B cell (primary cell): ENCODE measurements around the gene C4A. TPM values are rescaled to one million over a fixed set of nuclear protein-coding genes. Genes with fewer than 3 reads are reported as not detected.
"Not testable (repeated sequence)": the region's sequence is repeated elsewhere in the genome, so short reads cannot be mapped to it uniquely, and the experiment has no call there.

Experiments used
- ATAC-seq: fragments of 200-7000 bp; cut with Tn5 transposase; one replicate; pipeline ENCODE4 v1.10.0; 2021; ENCODE audit warnings: low read depth, mild to moderate bottlenecking, moderate number of reproducible peaks, moderate library complexity
- CTCF ChIA-PET: fragments of 350-600 bp; sonication (Branson Sonifier 250); formaldehyde crosslinking; loops from one replicate; lab custom pipeline; 2021; ENCODE audit warnings: antibody characterized with exemption, inconsistent platforms; lab: Charles Lee
- POLR2A ChIA-PET: fragments of 350-600 bp; sonication (Branson Sonifier 250); formaldehyde crosslinking; loops from one replicate; lab custom pipeline; 2021; ENCODE audit warnings: antibody characterized with exemption; lab: Charles Lee
- DNase-seq: peaks from one replicate; pipeline ENCODE4 v3.0.0; 2013
- H2AFZ ChIP-seq: 2 replicates; pipeline ENCODE4 v1.6.1; 2012; ENCODE audit warnings: mild to moderate bottlenecking, low read depth, low read length; ENCODE audit not compliant: insufficient read depth, poor library complexity, severe bottlenecking
- H3K27ac ChIP-seq, 2 donors: 1 replicate in 1 of 2; 2 replicates in 1 of 2; pipeline ENCODE4 v1.5.1; 2012 to 2013; ENCODE audit warnings: low read length in 2 of 2, mild to moderate bottlenecking in 2 of 2, moderate library complexity in 1 of 2
- H3K27me3 ChIP-seq, 4 experiments: fragments of 200-600 bp in 1 of 4; sonication (generic) in 1 of 4; replicated peaks in 1 of 4; 1 replicate in 2 of 4; 2 replicates in 2 of 4; pipeline versions ENCODE4 v1.6.1 to v1.7.0; 2013 to 2016; ENCODE audit warnings: low read length in 3 of 4, mild to moderate bottlenecking in 2 of 4, mixed read lengths in 1 of 4, moderate library complexity in 1 of 4; ENCODE audit not compliant: insufficient read depth in 4 of 4, control insufficient read depth in 3 of 4; ENCODE audit errors: control extremely low read depth in 1 of 4
- H3K36me3 ChIP-seq, 2 experiments: replicated peaks in 1 of 2; 1 replicate in 1 of 2; 2 replicates in 1 of 2; pipeline versions ENCODE4 v1.6.1 to v1.7.1; 2013; ENCODE audit warnings: low read length in 1 of 2; ENCODE audit not compliant: insufficient read depth in 2 of 2, control insufficient read depth in 1 of 2; ENCODE audit errors: control extremely low read depth in 1 of 2, extremely low read depth in 1 of 2
- H3K4me1 ChIP-seq, 2 donors: fragments of 200-600 bp in 1 of 2; sonication (generic) in 1 of 2; 1 replicate in 1 of 2; 2 replicates in 1 of 2; pipeline versions ENCODE4 v1.5.1 to v1.6.1; 2013 to 2017; ENCODE audit warnings: low read length in 2 of 2; ENCODE audit not compliant: control insufficient read depth in 2 of 2, insufficient read depth in 2 of 2
- H3K4me2 ChIP-seq: replicated peaks from 2 replicates; pipeline ENCODE3; 2012; ENCODE audit warnings: mild to moderate bottlenecking, low read depth, low read length; ENCODE audit not compliant: poor library complexity, severe bottlenecking
- H3K4me3 ChIP-seq, 5 experiments: fragments of 200-600 bp in 1 of 5; sonication (generic) in 1 of 5; 1 replicate in 3 of 5; 2 replicates in 2 of 5; pipeline versions ENCODE4 v1.5.1 to v1.7.0; 2011 to 2016; ENCODE audit warnings: low read length in 4 of 5, mild to moderate bottlenecking in 4 of 5, low read depth in 2 of 5, control low read depth in 1 of 5, moderate library complexity in 1 of 5; ENCODE audit not compliant: insufficient read depth in 1 of 5; ENCODE audit errors: control extremely low read depth in 1 of 5, extremely low read depth in 1 of 5
- H3K79me2 ChIP-seq: fragments of 200-600 bp; sonication (generic); one replicate; pipeline ENCODE4 v1.6.0; 2016; ENCODE audit warnings: low read length; ENCODE audit not compliant: control insufficient read depth, insufficient read depth
- H3K9ac ChIP-seq: fragments of 200-600 bp; sonication (generic); 2 replicates; pipeline ENCODE4 v1.6.1; 2017; ENCODE audit warnings: mild to moderate bottlenecking, low read length, moderate library complexity
- H3K9me3 ChIP-seq, 3 donors: one replicate each; pipeline versions ENCODE4 v1.6.1 to v1.7.1; 2013; ENCODE audit warnings: low read length in 2 of 3; ENCODE audit not compliant: control insufficient read depth in 2 of 3, insufficient read depth in 1 of 3; ENCODE audit errors: control extremely low read depth in 1 of 3
- H4K20me1 ChIP-seq: 2 replicates; pipeline ENCODE4 v1.6.0; 2012; ENCODE audit warnings: mild to moderate bottlenecking, low read length; ENCODE audit not compliant: insufficient read depth, control insufficient read depth, poor library complexity, severe bottlenecking
- H3K27ac Mint-ChIP-seq: one replicate; pipeline ENCODE4 v1.8.0; 2021; ENCODE audit warnings: mixed read lengths
- H3K27me3 Mint-ChIP-seq: one replicate; pipeline ENCODE4 v1.8.0; 2021; ENCODE audit warnings: mixed read lengths
- H3K4me1 Mint-ChIP-seq: one replicate; pipeline ENCODE4 v1.8.0; 2021; ENCODE audit warnings: mixed read lengths
- H3K4me3 Mint-ChIP-seq: one replicate; pipeline ENCODE4 v1.8.0; 2021; ENCODE audit warnings: mixed read lengths
- H3K9me3 Mint-ChIP-seq: one replicate; pipeline ENCODE4 v1.8.0; 2022; ENCODE audit warnings: mixed read lengths; ENCODE audit not compliant: insufficient read depth
- WGBS: methylation state at CpG from one replicate; pipeline ENCODE4 v1.1.5; 2013; ENCODE audit warnings: missing lambda C conversion rate; ENCODE audit not compliant: insufficient coverage; 5-methylcytosine and 5-hydroxymethylcytosine counted together
- intact Hi-C: fragments of 100-400 bp; cut with micrococcal nuclease; formaldehyde crosslinking; loops from one replicate; pipeline ENCODE4 v1.10.0; 2022
- polyA plus RNA-seq: library from polyadenylated mRNA; depleted of rRNA; stranded (reverse); fragments of >200 nt; gene quantifications from 2 replicates; pipeline ENCODE4 v1.2.3, GENCODE V29; 2012
- total RNA-seq, 2 donors: library from RNA; stranded (reverse); fragments of 120-200 nt in 1 of 2; gene quantifications; 1 replicate in 1 of 2; 2 replicates in 1 of 2; pipeline versions ENCODE4 v1.2.3 to v1.2.4, GENCODE V29; 2013 to 2022

Gene C4A
- total and polyA plus RNA-seq, 2 donors (not counting 1 experiment from before 2014, with no cell fraction given): 9.9 to 10.5 TPM

- H3K4me3 Mint-ChIP-seq, H3K27me3 ChIP-seq, DNase-seq, H3K9me3 ChIP-seq, H3K79me2 ChIP-seq, H3K27ac Mint-ChIP-seq, H3K27me3 Mint-ChIP-seq, H3K36me3 ChIP-seq, H3K4me1 ChIP-seq, H2AFZ ChIP-seq, H3K4me1 Mint-ChIP-seq, CTCF ChIA-PET, H3K27ac ChIP-seq, ATAC-seq, POLR2A ChIA-PET, H3K9ac ChIP-seq, H3K4me3 ChIP-seq, H3K9me3 Mint-ChIP-seq, H3K4me2 ChIP-seq, H4K20me1 ChIP-seq, intact Hi-C loops: not testable (repeated sequence)
- WGBS: 93% methylated on average over 4 of the region's 6 CpGs
Observed at GRCh38 chr6:31996385-31996784, 14.5 kb downstream of the C4A start.

- H3K9me3 ChIP-seq, H3K27ac ChIP-seq, H3K27me3 ChIP-seq, CTCF ChIA-PET, H3K9ac ChIP-seq, H3K79me2 ChIP-seq, H3K9me3 Mint-ChIP-seq, intact Hi-C loops, H3K4me1 Mint-ChIP-seq, H3K27ac Mint-ChIP-seq, H3K4me2 ChIP-seq, POLR2A ChIA-PET, H3K4me3 ChIP-seq, DNase-seq, H3K4me3 Mint-ChIP-seq, H3K4me1 ChIP-seq, H4K20me1 ChIP-seq, H2AFZ ChIP-seq, H3K36me3 ChIP-seq, ATAC-seq, H3K27me3 Mint-ChIP-seq: not testable (repeated sequence)
- no CpG with 5 or more reads among the region's 15 CpGs for WGBS
Observed at GRCh38 chr6:32002546-32003268, 20.9 kb downstream of the C4A start.

GRCh38 chr6:32003301-32003700 is 21.4 kb downstream of the C4A start:
- ATAC-seq, H3K4me3 ChIP-seq, H3K27me3 ChIP-seq, H3K4me1 Mint-ChIP-seq, H3K27me3 Mint-ChIP-seq, intact Hi-C loops, H2AFZ ChIP-seq, H3K9me3 ChIP-seq, H3K27ac Mint-ChIP-seq, DNase-seq, H3K4me2 ChIP-seq, H3K9ac ChIP-seq, POLR2A ChIA-PET, H3K27ac ChIP-seq, H3K4me3 Mint-ChIP-seq, H3K4me1 ChIP-seq, CTCF ChIA-PET, H3K9me3 Mint-ChIP-seq, H3K36me3 ChIP-seq, H3K79me2 ChIP-seq, H4K20me1 ChIP-seq: not testable (repeated sequence)
- WGBS: no CpG with 5 or more reads among the region's 7 CpGs

DNA sequence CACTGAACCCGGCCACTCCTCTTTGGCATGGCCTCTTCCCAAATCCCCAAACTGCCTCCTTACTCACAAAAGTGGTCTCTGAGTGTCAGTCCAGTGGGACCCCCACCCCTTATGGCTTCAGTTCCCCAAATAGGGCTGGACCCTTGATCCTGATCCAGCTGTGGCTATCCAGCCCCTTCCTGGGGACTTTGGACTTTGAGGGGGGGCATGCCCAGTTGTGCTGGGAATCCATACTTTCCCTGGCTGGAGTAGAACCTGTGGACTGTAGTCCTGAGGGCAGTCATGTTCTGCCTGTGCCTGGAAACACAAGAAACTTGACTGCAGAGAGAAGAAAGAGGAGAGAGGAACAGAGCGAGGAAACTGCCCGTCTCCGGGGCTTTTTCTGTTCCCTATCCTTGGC is 22.5 kb downstream of the C4A start:
- H3K79me2 ChIP-seq, H4K20me1 ChIP-seq, H3K4me2 ChIP-seq, H3K4me1 Mint-ChIP-seq, H2AFZ ChIP-seq, H3K27me3 Mint-ChIP-seq, CTCF ChIA-PET, intact Hi-C loops, ATAC-seq, POLR2A ChIA-PET, H3K9ac ChIP-seq, H3K36me3 ChIP-seq, H3K4me3 Mint-ChIP-seq, H3K27me3 ChIP-seq, H3K9me3 ChIP-seq, H3K9me3 Mint-ChIP-seq, H3K4me1 ChIP-seq, DNase-seq, H3K4me3 ChIP-seq, H3K27ac ChIP-seq, H3K27ac Mint-ChIP-seq: not testable (repeated sequence)
- no CpG with 5 or more reads among the region's 4 CpGs for WGBS
